HL-60 (cell line): ENCODE results near the gene FBXL7.

Experiments
- DNase-seq, 2 experiments: peaks; one replicate each; pipeline ENCODE4 v3.0.0-alpha.2; 2010 to 2020; ENCODE audit warnings: low read depth in 1 of 2, low spot score in 1 of 2
- H3K27ac ChIP-seq: fragments of 250-450 bp; sonication (Bioruptor Pico); replicated peaks from 2 replicates; pipeline ENCODE4 v1.5.1; 2020; ENCODE audit warnings: mild to moderate bottlenecking, moderate library complexity
- H3K27me3 ChIP-seq: fragments of 250-450 bp; sonication (Bioruptor Pico); 2 replicates; pipeline ENCODE4 v1.5.1; 2021; ENCODE audit warnings: mild to moderate bottlenecking, moderate library complexity; ENCODE audit not compliant: insufficient read depth, poor library complexity, severe bottlenecking
- H3K4me3 ChIP-seq: replicated peaks from 2 replicates; pipeline ENCODE4 v1.5.1; 2011; ENCODE audit warnings: mild to moderate bottlenecking, control low read depth, low read length; ENCODE audit not compliant: insufficient read depth
- GABPA ChIP-seq: IDR thresholded peaks from 2 replicates; pipeline ENCODE4 v1.6.1; 2012; ENCODE audit warnings: low read depth
- POLR2AphosphoS5 ChIP-seq: IDR thresholded peaks from 2 replicates; pipeline ENCODE4 v1.6.1; 2012; ENCODE audit warnings: low read depth
- SPI1 ChIP-seq: IDR thresholded peaks from 2 replicates; pipeline ENCODE4 v1.6.1; 2012; ENCODE audit warnings: low read depth, mild to moderate bottlenecking, borderline replicate concordance
- TF ChIP-seq, protein P1 (sequence below): IDR thresholded peaks from 2 replicates; pipeline ENCODE4 v1.6.1; 2012; ENCODE audit warnings: low read depth; ENCODE audit not compliant: insufficient replicate concordance
- TF ChIP-seq, protein P2 (sequence below): IDR thresholded peaks from one replicate; pipeline ENCODE4 v1.5.1; 2011; ENCODE audit warnings: low read length, control low read depth, inconsistent platforms; ENCODE audit not compliant: insufficient read depth

FBXL7 gene

GRCh38 chr5:15683332-15683731 is 183.4 kb downstream of the FBXL7 start:
- TF ChIP-seq POLR2AphosphoS5 (no peak), SPI1 (no peak), GABPA (no peak)
- TF ChIP-seq, protein P1, sequence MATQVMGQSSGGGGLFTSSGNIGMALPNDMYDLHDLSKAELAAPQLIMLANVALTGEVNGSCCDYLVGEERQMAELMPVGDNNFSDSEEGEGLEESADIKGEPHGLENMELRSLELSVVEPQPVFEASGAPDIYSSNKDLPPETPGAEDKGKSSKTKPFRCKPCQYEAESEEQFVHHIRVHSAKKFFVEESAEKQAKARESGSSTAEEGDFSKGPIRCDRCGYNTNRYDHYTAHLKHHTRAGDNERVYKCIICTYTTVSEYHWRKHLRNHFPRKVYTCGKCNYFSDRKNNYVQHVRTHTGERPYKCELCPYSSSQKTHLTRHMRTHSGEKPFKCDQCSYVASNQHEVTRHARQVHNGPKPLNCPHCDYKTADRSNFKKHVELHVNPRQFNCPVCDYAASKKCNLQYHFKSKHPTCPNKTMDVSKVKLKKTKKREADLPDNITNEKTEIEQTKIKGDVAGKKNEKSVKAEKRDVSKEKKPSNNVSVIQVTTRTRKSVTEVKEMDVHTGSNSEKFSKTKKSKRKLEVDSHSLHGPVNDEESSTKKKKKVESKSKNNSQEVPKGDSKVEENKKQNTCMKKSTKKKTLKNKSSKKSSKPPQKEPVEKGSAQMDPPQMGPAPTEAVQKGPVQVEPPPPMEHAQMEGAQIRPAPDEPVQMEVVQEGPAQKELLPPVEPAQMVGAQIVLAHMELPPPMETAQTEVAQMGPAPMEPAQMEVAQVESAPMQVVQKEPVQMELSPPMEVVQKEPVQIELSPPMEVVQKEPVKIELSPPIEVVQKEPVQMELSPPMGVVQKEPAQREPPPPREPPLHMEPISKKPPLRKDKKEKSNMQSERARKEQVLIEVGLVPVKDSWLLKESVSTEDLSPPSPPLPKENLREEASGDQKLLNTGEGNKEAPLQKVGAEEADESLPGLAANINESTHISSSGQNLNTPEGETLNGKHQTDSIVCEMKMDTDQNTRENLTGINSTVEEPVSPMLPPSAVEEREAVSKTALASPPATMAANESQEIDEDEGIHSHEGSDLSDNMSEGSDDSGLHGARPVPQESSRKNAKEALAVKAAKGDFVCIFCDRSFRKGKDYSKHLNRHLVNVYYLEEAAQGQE = no peak
- TF ChIP-seq, protein P2, sequence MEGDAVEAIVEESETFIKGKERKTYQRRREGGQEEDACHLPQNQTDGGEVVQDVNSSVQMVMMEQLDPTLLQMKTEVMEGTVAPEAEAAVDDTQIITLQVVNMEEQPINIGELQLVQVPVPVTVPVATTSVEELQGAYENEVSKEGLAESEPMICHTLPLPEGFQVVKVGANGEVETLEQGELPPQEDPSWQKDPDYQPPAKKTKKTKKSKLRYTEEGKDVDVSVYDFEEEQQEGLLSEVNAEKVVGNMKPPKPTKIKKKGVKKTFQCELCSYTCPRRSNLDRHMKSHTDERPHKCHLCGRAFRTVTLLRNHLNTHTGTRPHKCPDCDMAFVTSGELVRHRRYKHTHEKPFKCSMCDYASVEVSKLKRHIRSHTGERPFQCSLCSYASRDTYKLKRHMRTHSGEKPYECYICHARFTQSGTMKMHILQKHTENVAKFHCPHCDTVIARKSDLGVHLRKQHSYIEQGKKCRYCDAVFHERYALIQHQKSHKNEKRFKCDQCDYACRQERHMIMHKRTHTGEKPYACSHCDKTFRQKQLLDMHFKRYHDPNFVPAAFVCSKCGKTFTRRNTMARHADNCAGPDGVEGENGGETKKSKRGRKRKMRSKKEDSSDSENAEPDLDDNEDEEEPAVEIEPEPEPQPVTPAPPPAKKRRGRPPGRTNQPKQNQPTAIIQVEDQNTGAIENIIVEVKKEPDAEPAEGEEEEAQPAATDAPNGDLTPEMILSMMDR = peak; percentile 11
- DNase-seq = peak in 1 of 2 experiments; percentile 29
- H3K27ac ChIP-seq = no peak overlapping the region
- H3K27me3 ChIP-seq = no peaks in the 10 kb centered on the region
- H3K4me3 ChIP-seq = no peak overlapping the region

DNA sequence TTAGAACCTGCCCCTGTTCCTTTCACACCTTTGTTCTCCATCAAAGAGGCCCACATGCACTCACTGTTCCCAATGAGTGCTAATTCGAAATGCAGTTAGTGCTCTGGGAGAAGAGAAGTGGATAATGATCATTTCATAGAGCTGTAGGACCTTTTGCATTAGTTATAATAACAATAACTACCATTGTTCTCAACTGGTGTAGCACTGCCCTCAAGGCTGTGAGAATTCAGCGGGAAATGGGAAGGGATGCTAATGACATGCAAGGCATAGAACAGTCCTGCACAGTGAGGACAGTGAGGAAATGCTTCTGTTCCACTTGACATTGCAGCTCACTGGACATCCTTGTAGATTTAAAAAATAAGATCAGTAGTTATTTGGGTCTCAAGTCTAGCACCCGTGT is 187.4 kb downstream of the FBXL7 start:
- no peak overlapping the region for H3K27ac ChIP-seq
- no peaks in the 10 kb centered on the region for H3K27me3 ChIP-seq
- no peak for DNase-seq
- no peak overlapping the region for H3K4me3 ChIP-seq
- TF ChIP-seq POLR2AphosphoS5 = no peak
- TF ChIP-seq, protein P2 = no peak
- TF ChIP-seq SPI1 = no peak
- TF ChIP-seq GABPA = no peak
- TF ChIP-seq, protein P1 = no peak

DNA sequence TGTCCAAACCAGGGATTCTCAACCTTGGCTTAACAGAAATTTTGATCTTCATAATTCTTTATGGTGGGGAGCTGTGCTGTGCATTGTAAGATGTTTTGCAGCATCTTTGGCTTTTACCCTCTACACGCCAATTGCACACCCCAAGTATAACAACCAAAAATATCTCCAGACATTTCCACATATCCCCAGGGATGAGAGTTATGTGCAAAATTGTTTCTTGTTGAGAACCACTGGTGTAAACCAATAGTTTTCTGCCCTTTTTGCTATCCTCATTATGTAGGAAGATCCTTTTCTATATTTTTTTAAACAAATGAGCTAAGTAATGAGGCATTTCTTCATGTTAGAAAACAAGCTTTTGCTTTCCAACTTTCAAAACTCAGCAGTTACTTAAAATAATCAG is 189.9 kb downstream of the FBXL7 start:
- TF ChIP-seq SPI1 = no peak
- TF ChIP-seq GABPA = no peak
- TF ChIP-seq POLR2AphosphoS5 = no peak
- TF ChIP-seq, protein P1 = no peak
- TF ChIP-seq, protein P2 = no peak
- no peak overlapping the region for H3K4me3 ChIP-seq
- H3K27me3 ChIP-seq = no peaks in the 10 kb centered on the region
- no peak for DNase-seq
- no peak overlapping the region for H3K27ac ChIP-seq
